Heart left ventricle (tissue), 16 donors: Measurements from ENCODE around the gene UNC5C. TPM values are rescaled to one million over a fixed set of nuclear protein-coding genes. Genes with fewer than 3 reads are reported as not detected.

Source experiments
- ATAC-seq, 4 donors: fragments of 200-7000 bp; cut with Tn5 transposase; one replicate each; pipeline ENCODE4 v1.9.1; 2020 to 2022; ENCODE audit warnings: moderate library complexity in 4 of 4, mild to moderate bottlenecking in 3 of 4, moderate number of reproducible peaks in 1 of 4
- DNase-seq, 5 donors: peaks; one replicate each; pipeline ENCODE4 v3.0.0-alpha.2; 2020
- H3K27ac ChIP-seq, 12 donors: fragments of 200-600 bp; sonication (generic) in 4 of 12; one replicate each; pipeline versions ENCODE4 v1.5.0 to v1.8.0; 2016 to 2022; ENCODE audit warnings: mild to moderate bottlenecking in 2 of 12
- H3K27me3 ChIP-seq, 9 donors: fragments of 200-600 bp; sonication (generic) in 2 of 9; one replicate each; pipeline versions ENCODE4 v1.5.1 to v1.8.0; 2016 to 2022; ENCODE audit warnings: mild to moderate bottlenecking in 3 of 9
- H3K36me3 ChIP-seq, 9 donors: fragments of 200-600 bp; sonication (generic) in 2 of 9; one replicate each; pipeline versions ENCODE4 v1.5.0 to v1.8.0; 2018 to 2022; ENCODE audit warnings: mild to moderate bottlenecking in 2 of 9
- H3K4me1 ChIP-seq, 12 donors: fragments of 200-600 bp; sonication (generic) in 4 of 12; one replicate each; pipeline versions ENCODE4 v1.5.0 to v1.8.0; 2016 to 2022; ENCODE audit warnings: mild to moderate bottlenecking in 3 of 12
- H3K4me3 ChIP-seq, 12 donors: fragments of 200-600 bp; sonication (generic) in 4 of 12; one replicate each; pipeline versions ENCODE4 v1.5.0 to v1.8.0; 2017 to 2022; ENCODE audit warnings: mild to moderate bottlenecking in 9 of 12, moderate library complexity in 4 of 12
- H3K9me3 ChIP-seq, 12 donors: fragments of 200-600 bp; sonication (generic) in 4 of 12; one replicate each; pipeline versions ENCODE4 v1.5.0 to v1.8.0; 2016 to 2022; ENCODE audit warnings: mild to moderate bottlenecking in 1 of 12
- POLR2A ChIP-seq, 2 donors: fragments of 450-650 bp; IDR thresholded peaks; one replicate each; pipeline ENCODE4 v1.6.1; 2017; ENCODE audit warnings: antibody characterized with exemption in 2 of 2, mild to moderate bottlenecking in 2 of 2, moderate library complexity in 2 of 2
- WGBS, 4 donors: extraction: QIAGEN DNeasy Blood & Tissue Kit in 2 of 4; methylation state at CpG; one replicate each; pipeline versions ENCODE4 v1.1.5 to v1.1.7; 2013 to 2018; 5-methylcytosine and 5-hydroxymethylcytosine counted together
- intact Hi-C, 10 donors: fragments of 100-400 bp; cut with DNase I; formaldehyde crosslinking; loops; one replicate each; pipeline versions ENCODE4 v1.11.1 to v1.14.2; 2022
- polyA plus RNA-seq, 2 donors: library from polyadenylated mRNA; stranded (reverse); fragments of 200-250 nt; gene quantifications; one replicate each; pipeline ENCODE4 v1.2.3, GENCODE V29; 2013
- total RNA-seq, 9 donors: library from RNA; depleted of rRNA in 2 of 9; stranded (reverse); fragments of >200 nt in 2 of 9; fragmentation: NEBNext Ultra II Directional in 3 of 9; extraction: Animal tissue kit (Norgen Biotek cat#: 25700) in 3 of 9; gene quantifications; one replicate each; pipeline versions ENCODE4 v1.1.0 to v1.2.4, GENCODE V29; 2016 to 2023
- TF ChIP-seq, protein P1 (sequence below), 12 donors: fragments of 200-600 bp; sonication (generic) in 4 of 12; IDR thresholded peaks; one replicate each; pipeline versions ENCODE4 v1.5.0 to v1.8.0; 2018 to 2022; ENCODE audit warnings: antibody characterized with exemption in 12 of 12, mild to moderate bottlenecking in 5 of 12
- donor health status: ischemic (EF 13 %, LVEDD 7.1; RV severe dilation, severe dysfunction).
- donor health status: healthy with polysubstance abuse.
- donor health status: DM: no; HTN: yes; CAD: no.
- donor health status: DM: no; HTN: no; CAD: no.
- donor health status: ischemic (EF 25% LVEDD 6.9; RV normal size, moderate dysfunction).
- donor health status: ischemic (EF 25% LVEDD 5.7; RV mildly dilated, moderate dysfunction).
- donor health status: healthy.
- donor health status: DM: yes; HTN: yes; CAD: no.
- donor health status: ischemic (EF 35%, LVEDD 5.7; RV mildly dilated, moderate dysfunction).
- donor health status: nonischemic (EF 11% LVEDD 7.7; RV severe dilation, severe dysfunction).
- donor health status: DM: yes; HTN: yes; CAD: no.
- donor health status: PGD.
- donor health status: ischemic (EF 29% LVEDD 5.4; RV normal size, mild dysfunction).
- donor health status: nonischemic (EF 23%, LVEDD 6.1; RV moderate dilation, normal function).

The UNC5C gene
- total and polyA plus RNA-seq, 11 donors, result 0.23 to 2.8 (median 1.7) TPM

GRCh38 chr4:95186666-95187065, 362.1 kb downstream of the UNC5C start:
- H3K36me3 ChIP-seq, result peaks cover 0 to 18% (median 0%) of the 10 kb centered on the region in 9 donors
- TF ChIP-seq, protein P1, sequence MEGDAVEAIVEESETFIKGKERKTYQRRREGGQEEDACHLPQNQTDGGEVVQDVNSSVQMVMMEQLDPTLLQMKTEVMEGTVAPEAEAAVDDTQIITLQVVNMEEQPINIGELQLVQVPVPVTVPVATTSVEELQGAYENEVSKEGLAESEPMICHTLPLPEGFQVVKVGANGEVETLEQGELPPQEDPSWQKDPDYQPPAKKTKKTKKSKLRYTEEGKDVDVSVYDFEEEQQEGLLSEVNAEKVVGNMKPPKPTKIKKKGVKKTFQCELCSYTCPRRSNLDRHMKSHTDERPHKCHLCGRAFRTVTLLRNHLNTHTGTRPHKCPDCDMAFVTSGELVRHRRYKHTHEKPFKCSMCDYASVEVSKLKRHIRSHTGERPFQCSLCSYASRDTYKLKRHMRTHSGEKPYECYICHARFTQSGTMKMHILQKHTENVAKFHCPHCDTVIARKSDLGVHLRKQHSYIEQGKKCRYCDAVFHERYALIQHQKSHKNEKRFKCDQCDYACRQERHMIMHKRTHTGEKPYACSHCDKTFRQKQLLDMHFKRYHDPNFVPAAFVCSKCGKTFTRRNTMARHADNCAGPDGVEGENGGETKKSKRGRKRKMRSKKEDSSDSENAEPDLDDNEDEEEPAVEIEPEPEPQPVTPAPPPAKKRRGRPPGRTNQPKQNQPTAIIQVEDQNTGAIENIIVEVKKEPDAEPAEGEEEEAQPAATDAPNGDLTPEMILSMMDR (IDR thresholded peaks at IDR 0.05), result no peak
- TF ChIP-seq POLR2A (IDR thresholded peaks at IDR 0.05), result no peak
- DNase-seq (no peak), ATAC-seq (no peak)
- no peaks in the 10 kb centered on the region for H3K9me3 ChIP-seq
- H3K4me3 ChIP-seq, result no peak overlapping the region
- H3K27me3 ChIP-seq, result peaks cover 0 to 3% (median 0%) of the 10 kb centered on the region in 9 donors
- no peak overlapping the region for H3K27ac ChIP-seq
- 85 to 91% (median 90%) methylated on average over 8 of the region's 8 CpGs for WGBS, 4 donors
- intact Hi-C loops, result no loop called here
- H3K4me1 ChIP-seq, result no peaks in the 10 kb centered on the region

DNA sequence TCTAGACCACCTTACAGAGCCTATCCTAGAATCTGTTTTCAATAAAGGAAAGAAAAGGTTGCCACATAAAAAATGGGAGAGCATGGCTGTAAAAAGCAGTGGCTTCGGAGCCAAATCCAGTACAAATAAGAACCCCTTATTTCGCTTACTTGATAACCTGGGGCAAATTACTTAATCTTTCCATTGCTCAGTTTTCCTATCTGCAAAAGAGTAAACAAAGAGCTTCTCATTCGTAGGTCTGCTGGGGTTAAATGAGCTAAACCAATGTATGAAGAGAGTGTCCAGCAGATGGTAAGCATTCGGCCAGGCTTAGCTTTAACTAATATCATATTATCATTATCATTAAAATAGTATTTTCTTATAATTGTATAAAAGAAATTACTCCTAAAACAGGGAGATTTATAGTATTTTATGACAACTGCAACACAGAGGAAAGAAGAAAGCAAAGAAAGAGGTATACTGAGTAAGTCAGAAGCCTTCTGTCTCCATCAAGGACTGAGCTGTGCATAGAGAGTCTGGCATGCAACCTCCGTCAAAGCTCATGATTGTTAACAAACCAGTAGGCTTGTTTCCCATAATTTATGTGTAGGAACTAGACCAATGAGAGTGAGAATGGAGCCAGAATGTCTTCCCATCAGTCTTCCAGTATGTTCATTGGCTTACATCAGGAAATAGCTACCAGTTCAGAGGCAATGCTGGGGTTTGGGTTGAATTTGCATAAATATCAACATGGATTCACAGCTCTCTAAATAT, 364.9 kb downstream of the UNC5C start:
- intact Hi-C loops, result no loop called here
- no peak for TF ChIP-seq POLR2A (IDR thresholded peaks at IDR 0.05)
- Histone ChIP-seq H3K4me1 (no peaks in the 10 kb centered on the region), H3K4me3 (no peak overlapping the region), H3K9me3 (no peaks in the 10 kb centered on the region), H3K36me3 (peaks cover 0 to 24% (median 0%) of the 10 kb centered on the region in 9 donors), H3K27ac (no peak overlapping the region), H3K27me3 (peaks cover 0 to 3% (median 0%) of the 10 kb centered on the region in 9 donors)
- DNase-seq (no peak), ATAC-seq (no peak)
- 68 to 86% (median 74%) methylated on average over 5 of the region's 5 CpGs for WGBS, 4 donors

DNA sequence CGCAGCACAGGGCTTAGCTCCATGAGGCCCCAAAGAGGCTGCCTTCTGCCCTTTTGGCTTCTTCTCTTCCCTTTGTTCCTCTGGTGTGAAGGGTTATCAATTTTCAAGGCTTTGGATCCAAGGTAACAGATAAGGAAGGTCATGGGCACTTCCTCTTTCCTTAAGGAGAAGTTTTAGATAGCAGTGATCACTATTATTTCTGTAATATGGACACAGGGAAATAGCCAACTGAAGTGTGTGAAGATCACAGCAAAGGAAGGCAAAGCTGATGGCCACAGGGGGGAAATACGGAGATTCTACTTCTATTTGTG, 366.8 kb downstream of the UNC5C start:
- ATAC-seq (no peak), DNase-seq (no peak)
- peaks cover 0 to 24% (median 0%) of the 10 kb centered on the region in 9 donors for H3K36me3 ChIP-seq
- no peak overlapping the region for H3K27ac ChIP-seq
- no peaks in the 10 kb centered on the region for H3K4me1 ChIP-seq
- no peak for TF ChIP-seq POLR2A (IDR thresholded peaks at IDR 0.05)
- TF ChIP-seq, protein P1 (IDR thresholded peaks at IDR 0.05), result no peak
- H3K27me3 ChIP-seq, result peaks cover 0 to 5% (median 0%) of the 10 kb centered on the region in 9 donors
- 35 to 44% (median 38%) methylated on average over 2 of the region's 2 CpGs for WGBS, 4 donors
- intact Hi-C loops, result no loop called here
- H3K4me3 ChIP-seq, result no peak overlapping the region
- peaks cover 0 to 3% (median 0%) of the 10 kb centered on the region in 12 donors for H3K9me3 ChIP-seq

- intact Hi-C loops, result no loop called here
- 56 to 68% (median 59%) methylated on average over 18 of the region's 18 CpGs for WGBS, 4 donors
- peaks cover 0 to 3% (median 0%) of the 10 kb centered on the region in 12 donors for H3K9me3 ChIP-seq
- TF ChIP-seq, protein P1 (IDR thresholded peaks at IDR 0.05), result no peak
- TF ChIP-seq POLR2A (IDR thresholded peaks at IDR 0.05), result no peak
- peaks cover 0 to 5% (median 0%) of the 10 kb centered on the region in 9 donors for H3K27me3 ChIP-seq
- no peaks in the 10 kb centered on the region for H3K4me1 ChIP-seq
- no peak for ATAC-seq
- peaks cover 0 to 24% (median 0%) of the 10 kb centered on the region in 9 donors for H3K36me3 ChIP-seq
- no peak overlapping the region for H3K4me3 ChIP-seq
- DNase-seq, result no peak
- no peak overlapping the region for H3K27ac ChIP-seq
These were observed 367.4 kb downstream of the UNC5C start for GRCh38 chr4:95181243-95181995.
